Measurements from ENCODE around the gene SRPK1. TPM values are rescaled to one million over a fixed set of nuclear protein-coding genes. Genes with fewer than 3 reads are reported as not detected.

SRPK1 gene
- total and polyA plus RNA-seq, 2 of the 8 experiments (the other 6 are each of a cell fraction or from before 2014, with no cell fraction given) = 25.7 to 116 TPM

GRCh38 chr6:35894776-35895175, 26.1 kb downstream of the SRPK1 start:
- H3K27me3 ChIP-seq (replicated peaks in 1 of 4; ENCODE audit: control insufficient read depth in 3 of 4, extremely low read depth in 1 of 4, insufficient read depth in 3 of 4, low read length in 3 of 4) = no peaks in the 10 kb centered on the region
- no peak overlapping the region for H2BK12ac ChIP-seq (ENCODE audit: low read depth, low read length)
- no peak overlapping the region for H2BK5ac ChIP-seq (ENCODE audit: low read depth, low read length)
- H3K23me2 ChIP-seq (ENCODE audit: low read depth, low read length) = no peaks in the 10 kb centered on the region; the same call in 1 of the 2 replicates
- no peak overlapping the region for H4K5ac ChIP-seq (ENCODE audit: insufficient read length, low read depth, low read length)
- no peak overlapping the region for H2BK20ac ChIP-seq (ENCODE audit: low read length)
- H2AFZ ChIP-seq (ENCODE audit: low read length) = no peak overlapping the region
- H3K14ac ChIP-seq (ENCODE audit: insufficient read length) = no peak overlapping the region
- ChIA-PET CTCF (ENCODE audit: partially characterized antibody) (interaction anchor here (0.6 kb wide), 1 partner anchor 1039 kb away, joined by 3 read pairs; no protein-coding TSS in a partner anchor), POLR2A (ENCODE audit: partially characterized antibody) (interaction anchor here (1.6 to 1.7 kb wide), 2 partner anchors 22 to 28 kb away, joined by 3 to 4 read pairs; no protein-coding TSS in a partner anchor)
- 93% methylated on average over 2 of the region's 2 CpGs; no CpG with 5 or more reads in 1 of the 2 experiments for WGBS, 2 experiments (ENCODE audit: extremely low coverage in 1 of 2, insufficient coverage in 1 of 2, insufficient read length in 1 of 2, insufficient replicate concordance in 2 of 2, low coverage in 1 of 2, low lambda C conversion rate in 2 of 2, missing lambda C conversion rate in 1 of 2)
- H3K4me3 ChIP-seq (ENCODE audit: extremely low read depth in 1 of 4, insufficient read depth in 2 of 4, low read depth in 3 of 4, low read length in 4 of 4) = no peak overlapping the region
- no peak overlapping the region for H4K91ac ChIP-seq (replicated peaks; ENCODE audit: insufficient read length, low read length)
- H3K9me3 ChIP-seq (ENCODE audit: insufficient read depth in 2 of 2, low read depth in 1 of 2, low read length in 1 of 2) = no peaks in the 10 kb centered on the region
- no peak overlapping the region for H3K4me2 ChIP-seq (ENCODE audit: insufficient read depth in 1 of 2, low read depth in 2 of 2, low read length in 2 of 2)
- no peak overlapping the region for H4K8ac ChIP-seq (ENCODE audit: extremely low read depth, insufficient read depth, low read length)
- H3K79me2 ChIP-seq (ENCODE audit: control insufficient read depth in 1 of 2, insufficient read depth in 2 of 2, low read length in 2 of 2) = peaks cover 3 to 81% of the 10 kb centered on the region in 2 experiments; a peak in 2 of 4 replicates
- FAIRE-seq (no peak), DNase-seq (ENCODE audit: low read depth in 1 of 2, low spot score in 2 of 2) (no peak)
- no peak overlapping the region for H2BK15ac ChIP-seq (ENCODE audit: low read length)
- H3K18ac ChIP-seq (ENCODE audit: extremely low read depth, low read length) = no peak overlapping the region
- no peak overlapping the region for H3K9ac ChIP-seq (replicated peaks in 1 of 4; ENCODE audit: extremely low read depth in 1 of 4, low read depth in 3 of 4, low read length in 3 of 4)
- peaks cover 0 to 6% (median 4%) of the 10 kb centered on the region in 4 experiments; a peak in 1 of 8 replicates for H3K36me3 ChIP-seq (ENCODE audit: control insufficient read depth in 2 of 4, insufficient read depth in 4 of 4, low read length in 3 of 4)
- H3K4ac ChIP-seq (replicated peaks; ENCODE audit: insufficient read length, low read depth, low read length) = no peak overlapping the region
- no peak overlapping the region for H3K23ac ChIP-seq (ENCODE audit: insufficient read length)
- H3K27ac ChIP-seq (ENCODE audit: low read depth, low read length) = no peak overlapping the region
- no peaks in the 10 kb centered on the region; the same call in 1 of the 2 replicates for H3K79me1 ChIP-seq (ENCODE audit: low read depth, low read length)
- peaks cover 7 to 9% of the 10 kb centered on the region in 2 experiments for H4K20me1 ChIP-seq (replicated peaks in 1 of 2; ENCODE audit: control insufficient read depth in 1 of 2, insufficient read depth in 2 of 2, low read length in 2 of 2)
- H2BK120ac ChIP-seq (replicated peaks; ENCODE audit: low read depth, low read length) = no peak overlapping the region
- H3K56ac ChIP-seq (replicated peaks; ENCODE audit: insufficient read length, low read depth, low read length) = no peak overlapping the region
- peaks cover 0 to 6% (median 3%) of the 10 kb centered on the region in 4 experiments; a peak in 2 of 7 replicates for H3K4me1 ChIP-seq (replicated peaks in 1 of 4; ENCODE audit: control insufficient read depth in 3 of 4, insufficient read depth in 4 of 4, low read length in 3 of 4)
- no peak overlapping the region for H2AK5ac ChIP-seq (ENCODE audit: low read depth, low read length)
- TF ChIP-seq CEBPB (IDR thresholded peaks at IDR 0.05; ENCODE audit: low read depth, low read length) (no peak), POLR2AphosphoS5 (IDR thresholded peaks at IDR 0.05; ENCODE audit: low read depth, low read length) (no peak), FOSL1 (IDR thresholded peaks at IDR 0.05; ENCODE audit: insufficient read depth, low read depth, low read length) (no peak), JUN (IDR thresholded peaks at IDR 0.05; ENCODE audit: low read depth, low read length) (no peak), CHD1 (IDR thresholded peaks at IDR 0.05; ENCODE audit: low read depth, low read length) (no peak), TBP (IDR thresholded peaks at IDR 0.05; ENCODE audit: low read depth, low read length) (no peak), POLR2A (IDR thresholded peaks at IDR 0.05; ENCODE audit: control extremely low read depth in 1 of 2, low read depth in 2 of 2, low read length in 2 of 2) (no peak), EGR1 (IDR thresholded peaks at IDR 0.05; ENCODE audit: borderline replicate concordance, low read depth, low read length) (no peak), SIRT6 (IDR thresholded peaks at IDR 0.05; ENCODE audit: low read length) (no peak), CBX5 (IDR thresholded peaks at IDR 0.05; ENCODE audit: low read depth, low read length) (no peak), MAFK (IDR thresholded peaks at IDR 0.05; ENCODE audit: low read depth, low read length) (no peak)
- TF ChIP-seq, protein P1, sequence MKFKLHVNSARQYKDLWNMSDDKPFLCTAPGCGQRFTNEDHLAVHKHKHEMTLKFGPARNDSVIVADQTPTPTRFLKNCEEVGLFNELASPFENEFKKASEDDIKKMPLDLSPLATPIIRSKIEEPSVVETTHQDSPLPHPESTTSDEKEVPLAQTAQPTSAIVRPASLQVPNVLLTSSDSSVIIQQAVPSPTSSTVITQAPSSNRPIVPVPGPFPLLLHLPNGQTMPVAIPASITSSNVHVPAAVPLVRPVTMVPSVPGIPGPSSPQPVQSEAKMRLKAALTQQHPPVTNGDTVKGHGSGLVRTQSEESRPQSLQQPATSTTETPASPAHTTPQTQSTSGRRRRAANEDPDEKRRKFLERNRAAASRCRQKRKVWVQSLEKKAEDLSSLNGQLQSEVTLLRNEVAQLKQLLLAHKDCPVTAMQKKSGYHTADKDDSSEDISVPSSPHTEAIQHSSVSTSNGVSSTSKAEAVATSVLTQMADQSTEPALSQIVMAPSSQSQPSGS (IDR thresholded peaks at IDR 0.05; ENCODE audit: low read length) = no peak
- TF ChIP-seq, protein P2, sequence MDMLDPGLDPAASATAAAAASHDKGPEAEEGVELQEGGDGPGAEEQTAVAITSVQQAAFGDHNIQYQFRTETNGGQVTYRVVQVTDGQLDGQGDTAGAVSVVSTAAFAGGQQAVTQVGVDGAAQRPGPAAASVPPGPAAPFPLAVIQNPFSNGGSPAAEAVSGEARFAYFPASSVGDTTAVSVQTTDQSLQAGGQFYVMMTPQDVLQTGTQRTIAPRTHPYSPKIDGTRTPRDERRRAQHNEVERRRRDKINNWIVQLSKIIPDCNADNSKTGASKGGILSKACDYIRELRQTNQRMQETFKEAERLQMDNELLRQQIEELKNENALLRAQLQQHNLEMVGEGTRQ (IDR thresholded peaks at IDR 0.05; ENCODE audit: low read length) = no peak
